Heart left ventricle (tissue), 16 donors: ENCODE results near the gene SIGLEC10. TPM values are rescaled to one million over a fixed set of nuclear protein-coding genes. Genes with fewer than 3 reads are reported as not detected.
"Not testable (repeated sequence)": the region's sequence is repeated elsewhere in the genome, so short reads cannot be mapped to it uniquely, and the experiment has no call there.

Source experiments
- ATAC-seq, 4 donors: fragments of 200-7000 bp; cut with Tn5 transposase; one replicate each; pipeline ENCODE4 v1.9.1; 2020 to 2022; ENCODE audit warnings: moderate library complexity in 4 of 4, mild to moderate bottlenecking in 3 of 4, moderate number of reproducible peaks in 1 of 4
- DNase-seq, 5 donors: peaks; one replicate each; pipeline ENCODE4 v3.0.0-alpha.2; 2020
- H3K27ac ChIP-seq, 12 donors: fragments of 200-600 bp; sonication (generic) in 4 of 12; one replicate each; pipeline versions ENCODE4 v1.5.0 to v1.8.0; 2016 to 2022; ENCODE audit warnings: mild to moderate bottlenecking in 2 of 12
- H3K27me3 ChIP-seq, 9 donors: fragments of 200-600 bp; sonication (generic) in 2 of 9; one replicate each; pipeline versions ENCODE4 v1.5.1 to v1.8.0; 2016 to 2022; ENCODE audit warnings: mild to moderate bottlenecking in 3 of 9
- H3K36me3 ChIP-seq, 9 donors: fragments of 200-600 bp; sonication (generic) in 2 of 9; one replicate each; pipeline versions ENCODE4 v1.5.0 to v1.8.0; 2018 to 2022; ENCODE audit warnings: mild to moderate bottlenecking in 2 of 9
- H3K4me1 ChIP-seq, 12 donors: fragments of 200-600 bp; sonication (generic) in 4 of 12; one replicate each; pipeline versions ENCODE4 v1.5.0 to v1.8.0; 2016 to 2022; ENCODE audit warnings: mild to moderate bottlenecking in 3 of 12
- H3K4me3 ChIP-seq, 12 donors: fragments of 200-600 bp; sonication (generic) in 4 of 12; one replicate each; pipeline versions ENCODE4 v1.5.0 to v1.8.0; 2017 to 2022; ENCODE audit warnings: mild to moderate bottlenecking in 9 of 12, moderate library complexity in 4 of 12
- H3K9me3 ChIP-seq, 12 donors: fragments of 200-600 bp; sonication (generic) in 4 of 12; one replicate each; pipeline versions ENCODE4 v1.5.0 to v1.8.0; 2016 to 2022; ENCODE audit warnings: mild to moderate bottlenecking in 1 of 12
- CTCF ChIP-seq, 12 donors: fragments of 200-600 bp; sonication (generic) in 4 of 12; IDR thresholded peaks; one replicate each; pipeline versions ENCODE4 v1.5.0 to v1.8.0; 2018 to 2022; ENCODE audit warnings: antibody characterized with exemption in 12 of 12, mild to moderate bottlenecking in 5 of 12
- POLR2A ChIP-seq, 2 donors: fragments of 450-650 bp; IDR thresholded peaks; one replicate each; pipeline ENCODE4 v1.6.1; 2017; ENCODE audit warnings: antibody characterized with exemption in 2 of 2, mild to moderate bottlenecking in 2 of 2, moderate library complexity in 2 of 2
- WGBS, 4 donors: extraction: QIAGEN DNeasy Blood & Tissue Kit in 2 of 4; methylation state at CpG; one replicate each; pipeline versions ENCODE4 v1.1.5 to v1.1.7; 2013 to 2018; 5-methylcytosine and 5-hydroxymethylcytosine counted together
- intact Hi-C, 10 donors: fragments of 100-400 bp; cut with DNase I; formaldehyde crosslinking; loops; one replicate each; pipeline versions ENCODE4 v1.11.1 to v1.14.2; 2022
- polyA plus RNA-seq, 2 donors: library from polyadenylated mRNA; stranded (reverse); fragments of 200-250 nt; gene quantifications; one replicate each; pipeline ENCODE4 v1.2.3, GENCODE V29; 2013
- total RNA-seq, 9 donors: library from RNA; depleted of rRNA in 2 of 9; stranded (reverse); fragments of >200 nt in 2 of 9; fragmentation: NEBNext Ultra II Directional in 3 of 9; extraction: Animal tissue kit (Norgen Biotek cat#: 25700) in 3 of 9; gene quantifications; one replicate each; pipeline versions ENCODE4 v1.1.0 to v1.2.4, GENCODE V29; 2016 to 2023
- donor health status: ischemic (EF 13 %, LVEDD 7.1; RV severe dilation, severe dysfunction).
- donor health status: healthy with polysubstance abuse.
- donor health status: DM: no; HTN: yes; CAD: no.
- donor health status: DM: no; HTN: no; CAD: no.
- donor health status: ischemic (EF 25% LVEDD 6.9; RV normal size, moderate dysfunction).
- donor health status: ischemic (EF 25% LVEDD 5.7; RV mildly dilated, moderate dysfunction).
- donor health status: healthy.
- donor health status: DM: yes; HTN: yes; CAD: no.
- donor health status: ischemic (EF 35%, LVEDD 5.7; RV mildly dilated, moderate dysfunction).
- donor health status: nonischemic (EF 11% LVEDD 7.7; RV severe dilation, severe dysfunction).
- donor health status: DM: yes; HTN: yes; CAD: no.
- donor health status: PGD.
- donor health status: ischemic (EF 29% LVEDD 5.4; RV normal size, mild dysfunction).
- donor health status: nonischemic (EF 23%, LVEDD 6.1; RV moderate dilation, normal function).

The SIGLEC10 gene
- total and polyA plus RNA-seq, 11 donors, result 0.08 to 7.5 (median 0.58) TPM

- Histone ChIP-seq H3K27me3 (peaks cover 0 to 24% (median 10%) of the 10 kb centered on the region in 9 donors), H3K4me1 (peaks cover 0 to 25% (median 0%) of the 10 kb centered on the region in 12 donors), H3K27ac (no peak overlapping the region), H3K4me3 (no peak overlapping the region), H3K9me3 (no peaks in the 10 kb centered on the region), H3K36me3 (no peaks in the 10 kb centered on the region)
- intact Hi-C loops, result no loop called here
- no peak for TF ChIP-seq CTCF (IDR thresholded peaks at IDR 0.05)
- WGBS, 4 donors, result 83 to 89% (median 86%) methylated on average over 2 of the region's 2 CpGs
- ATAC-seq (no peak), DNase-seq (no peak)
Measured at GRCh38 chr19:51418707-51419106, 1.3 kb upstream of the SIGLEC10 start.

DNA sequence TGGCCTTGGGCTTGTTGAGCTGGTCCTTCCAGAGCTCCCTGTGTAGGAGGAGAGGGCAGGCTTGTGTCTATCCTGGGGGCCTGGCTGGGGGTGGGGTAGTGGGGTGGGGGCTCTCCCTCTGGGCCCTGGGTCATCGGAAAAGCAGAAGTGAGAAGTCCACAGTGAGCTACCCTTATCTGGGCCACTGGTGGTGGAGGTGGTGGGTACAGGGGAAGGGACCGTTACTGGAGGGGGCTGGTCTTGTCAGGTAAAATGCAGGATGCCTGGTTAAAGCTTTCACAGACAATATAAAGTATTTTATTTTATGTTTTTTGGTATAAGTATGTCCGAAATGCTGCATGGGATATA, 342 bp upstream of the SIGLEC10 start:
- no peaks in the 10 kb centered on the region for H3K9me3 ChIP-seq
- H3K4me3 ChIP-seq, result no peak overlapping the region
- intact Hi-C loops, result no loop called here
- peaks cover 0 to 24% (median 10%) of the 10 kb centered on the region in 9 donors for H3K27me3 ChIP-seq
- H3K36me3 ChIP-seq, result no peaks in the 10 kb centered on the region
- ATAC-seq (no peak), DNase-seq (no peak)
- H3K4me1 ChIP-seq, result peaks cover 0 to 25% (median 0%) of the 10 kb centered on the region in 12 donors
- 61 to 69% (median 67%) methylated on average over 3 of the region's 3 CpGs for WGBS, 4 donors
- peak overlapping the region in 2 of 12 donors; percentile 0 to 73 for H3K27ac ChIP-seq
- TF ChIP-seq CTCF (IDR thresholded peaks at IDR 0.05), result no peak
- TF ChIP-seq POLR2A (IDR thresholded peaks at IDR 0.05), result no peak

DNA sequence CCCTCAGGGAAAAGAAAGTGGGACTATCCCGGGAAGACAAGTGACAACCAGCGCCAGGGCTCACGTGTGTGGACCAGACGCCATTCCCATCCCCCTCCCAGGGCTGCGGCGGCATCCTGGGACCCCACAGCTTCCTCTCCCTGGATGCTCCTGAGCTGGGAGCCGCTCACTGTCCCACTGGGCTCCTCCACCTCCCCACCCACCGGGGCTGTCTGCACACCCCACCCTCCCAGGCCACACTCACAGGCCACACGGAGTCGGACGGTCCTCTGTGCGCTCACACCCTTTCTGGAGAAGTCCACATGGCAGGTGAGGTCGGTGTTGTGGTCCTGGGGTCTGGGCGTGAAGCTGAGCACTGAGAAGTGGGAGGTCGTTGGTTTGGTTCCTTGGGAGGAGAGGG, 1.0 kb downstream of the SIGLEC10 start:
- Histone ChIP-seq H3K27ac (peak overlapping the region in 1 of 12 donors; percentile 73), H3K4me1 (peaks cover 0 to 20% (median 0%) of the 10 kb centered on the region in 12 donors), H3K4me3 (peak overlapping the region in 1 of 12 donors; percentile 44), H3K27me3 (peaks cover 0 to 19% (median 8%) of the 10 kb centered on the region in 9 donors)
- ATAC-seq, intact Hi-C loops, DNase-seq, H3K36me3 ChIP-seq, H3K9me3 ChIP-seq: not testable (repeated sequence)
- whole genome bisulfite sequencing, 4 donors, result 60 to 74% (median 70%) methylated on average over 12 to 15 of the region's 15 CpGs

- Histone ChIP-seq H3K4me1 (peaks cover 0 to 9% (median 0%) of the 10 kb centered on the region in 12 donors), H3K27me3 (peaks cover 0 to 12% (median 0%) of the 10 kb centered on the region in 9 donors), H3K9me3 (no peaks in the 10 kb centered on the region), H3K27ac (no peak overlapping the region), H3K4me3 (no peak overlapping the region), H3K36me3 (no peaks in the 10 kb centered on the region)
- WGBS, 4 donors, result 81 to 87% (median 83%) methylated on average over 8 to 12 of the region's 12 CpGs
- TF ChIP-seq CTCF (IDR thresholded peaks at IDR 0.05), result no peak
- DNase-seq (no peak), ATAC-seq (no peak)
- intact Hi-C loops, result no loop called here
Measured at GRCh38 chr19:51415187-51415586, 2.3 kb downstream of the SIGLEC10 start.
